HG03095 (cell line): Measurements from ENCODE around the gene NFASC.

Source experiments
- ATAC-seq: cut with Tn5 transposase; IDR thresholded peaks from one replicate; pipeline ENCODE4 v1.9.1; 2021; ENCODE audit warnings: moderate library complexity; ENCODE audit not compliant: unreplicated experiment

Gene NFASC

GRCh38 chr1:204887846-204888245 is 17.2 kb downstream of the NFASC start:
- no peak for ATAC-seq

GRCh38 chr1:204888294-204888693 is 17.6 kb downstream of the NFASC start:
- ATAC-seq = no peak

GRCh38 chr1:204889681-204890383 is 19.2 kb downstream of the NFASC start:
- ATAC-seq = no peak

- ATAC-seq = no peak
Observed at GRCh38 chr1:204891860-204892259, 21.2 kb downstream of the NFASC start.

GRCh38 chr1:204894031-204894430 is 23.4 kb downstream of the NFASC start:
- ATAC-seq = no peak

- no peak for ATAC-seq
Observed at GRCh38 chr1:204894606-204895005, 23.9 kb downstream of the NFASC start.

GRCh38 chr1:204896023-204896422 is 25.4 kb downstream of the NFASC start:
- ATAC-seq = no peak

GRCh38 chr1:204896787-204897469 is 26.3 kb downstream of the NFASC start:
- no peak for ATAC-seq

- ATAC-seq = no peak
Observed at GRCh38 chr1:204900721-204901120, 30.1 kb downstream of the NFASC start.

GRCh38 chr1:204902671-204903070 is 32.0 kb downstream of the NFASC start:
- ATAC-seq = no peak

- no peak for ATAC-seq
Observed at GRCh38 chr1:204904228-204904810, 33.7 kb downstream of the NFASC start.

- ATAC-seq = no peak
Observed at GRCh38 chr1:204909109-204909508, 38.4 kb downstream of the NFASC start.

- ATAC-seq = no peak
Observed at GRCh38 chr1:204915861-204916495, 45.3 kb downstream of the NFASC start.

- ATAC-seq = no peak
Observed at GRCh38 chr1:204917802-204918201, 47.1 kb downstream of the NFASC start.

- ATAC-seq = no peak
Observed at GRCh38 chr1:204920511-204920910, 49.8 kb downstream of the NFASC start.

GRCh38 chr1:204920967-204921366 is 50.3 kb downstream of the NFASC start:
- no peak for ATAC-seq

- no peak for ATAC-seq
Observed at GRCh38 chr1:204921855-204922516, 51.3 kb downstream of the NFASC start.

- ATAC-seq = no peak
Observed at GRCh38 chr1:204923201-204923600, 52.5 kb downstream of the NFASC start.

GRCh38 chr1:204923626-204924012 is 53.0 kb downstream of the NFASC start:
- ATAC-seq = no peak

- no peak for ATAC-seq
Observed at GRCh38 chr1:204924013-204924759, 53.5 kb downstream of the NFASC start.

- no peak for ATAC-seq
Observed at GRCh38 chr1:204925701-204926100, 55.0 kb downstream of the NFASC start.
